Measurements from ENCODE around the gene ESPNL.

DNA sequence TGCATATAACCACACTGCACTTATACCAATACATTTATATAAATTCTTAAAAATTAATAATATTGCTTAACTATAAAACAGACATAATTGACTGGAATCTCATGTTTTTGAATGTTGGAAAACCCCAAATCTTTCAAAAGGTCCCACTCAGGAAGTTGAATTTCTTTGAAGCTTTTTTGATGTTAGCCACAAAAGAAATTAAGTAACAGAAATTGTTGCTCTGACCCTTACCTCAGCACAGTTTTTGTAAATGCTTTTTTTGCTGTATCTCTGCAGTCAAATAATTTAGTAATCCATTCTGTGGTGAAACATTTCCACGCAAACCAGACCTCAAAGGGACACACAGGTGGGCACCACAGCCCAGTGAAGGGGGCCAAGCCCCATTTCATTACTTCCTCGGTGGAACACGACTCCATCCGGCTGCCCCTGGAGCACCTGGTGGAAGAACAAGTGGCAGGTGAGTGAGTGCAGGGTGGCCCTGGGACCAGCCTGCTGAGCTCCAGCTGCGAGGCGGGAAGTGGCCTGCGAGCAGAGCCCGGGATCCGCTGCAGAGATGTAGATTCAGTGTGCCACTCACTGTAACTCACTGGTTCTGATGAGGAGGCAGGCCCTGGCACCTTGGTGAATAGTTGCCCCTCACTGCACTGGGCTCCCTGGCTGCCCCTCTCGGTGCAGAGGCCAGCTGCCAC is 31.0 kb upstream of the ESPNL start:
- TF ChIP-seq, protein P1, sequence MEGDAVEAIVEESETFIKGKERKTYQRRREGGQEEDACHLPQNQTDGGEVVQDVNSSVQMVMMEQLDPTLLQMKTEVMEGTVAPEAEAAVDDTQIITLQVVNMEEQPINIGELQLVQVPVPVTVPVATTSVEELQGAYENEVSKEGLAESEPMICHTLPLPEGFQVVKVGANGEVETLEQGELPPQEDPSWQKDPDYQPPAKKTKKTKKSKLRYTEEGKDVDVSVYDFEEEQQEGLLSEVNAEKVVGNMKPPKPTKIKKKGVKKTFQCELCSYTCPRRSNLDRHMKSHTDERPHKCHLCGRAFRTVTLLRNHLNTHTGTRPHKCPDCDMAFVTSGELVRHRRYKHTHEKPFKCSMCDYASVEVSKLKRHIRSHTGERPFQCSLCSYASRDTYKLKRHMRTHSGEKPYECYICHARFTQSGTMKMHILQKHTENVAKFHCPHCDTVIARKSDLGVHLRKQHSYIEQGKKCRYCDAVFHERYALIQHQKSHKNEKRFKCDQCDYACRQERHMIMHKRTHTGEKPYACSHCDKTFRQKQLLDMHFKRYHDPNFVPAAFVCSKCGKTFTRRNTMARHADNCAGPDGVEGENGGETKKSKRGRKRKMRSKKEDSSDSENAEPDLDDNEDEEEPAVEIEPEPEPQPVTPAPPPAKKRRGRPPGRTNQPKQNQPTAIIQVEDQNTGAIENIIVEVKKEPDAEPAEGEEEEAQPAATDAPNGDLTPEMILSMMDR (IDR thresholded peaks at IDR 0.05; ENCODE audit: low read depth, low read length, poor library complexity, severe bottlenecking), result no peak
- TF ChIP-seq EZH2phosphoT487 (IDR thresholded peaks at IDR 0.05; ENCODE audit: borderline replicate concordance, low read length), result no peak

Data from DOHH2 (cell line).